ENCODE data around the gene UVSSA.
"Not testable (repeated sequence)": the region's sequence is repeated elsewhere in the genome, so short reads cannot be mapped to it uniquely, and the experiment has no call there.

Gene UVSSA

GRCh38 chr4:1366371-1367229 lies 19.6 kb downstream of the UVSSA start:
- no peak for DNase-seq

- no peak for DNase-seq
These were observed 20.4 kb downstream of the UVSSA start for GRCh38 chr4:1367230-1367935.

- DNase-seq = no peak
These were observed 20.9 kb downstream of the UVSSA start for GRCh38 chr4:1367936-1368289.

GRCh38 chr4:1368421-1369090 lies 21.5 kb downstream of the UVSSA start:
- peak; percentile 40 for DNase-seq

- DNase-seq = no peak
These were observed 22.1 kb downstream of the UVSSA start for GRCh38 chr4:1369091-1369450.

- no peak for DNase-seq
These were observed 22.6 kb downstream of the UVSSA start for GRCh38 chr4:1369479-1370079.

GRCh38 chr4:1370321-1371124 lies 23.5 kb downstream of the UVSSA start:
- DNase-seq = no peak

- DNase-seq = no peak
These were observed 24.5 kb downstream of the UVSSA start for GRCh38 chr4:1371176-1372165.

- not testable (repeated sequence) for DNase-seq
These were observed 25.6 kb downstream of the UVSSA start for GRCh38 chr4:1372576-1372975.

GRCh38 chr4:1373892-1374705 lies 27.1 kb downstream of the UVSSA start:
- no peak for DNase-seq

GRCh38 chr4:1374706-1375045 lies 27.7 kb downstream of the UVSSA start:
- DNase-seq = no peak

GRCh38 chr4:1375051-1375721 lies 28.2 kb downstream of the UVSSA start:
- DNase-seq = no peak

- no peak for DNase-seq
These were observed 28.8 kb downstream of the UVSSA start for GRCh38 chr4:1375761-1376322.

GRCh38 chr4:1376391-1376840 lies 29.4 kb downstream of the UVSSA start:
- no peak for DNase-seq

GRCh38 chr4:1376841-1377605 lies 30.0 kb downstream of the UVSSA start:
- no peak for DNase-seq

- no peak for DNase-seq
These were observed 30.7 kb downstream of the UVSSA start for GRCh38 chr4:1377606-1378261.

- DNase-seq = no peak
These were observed 31.7 kb downstream of the UVSSA start for GRCh38 chr4:1378559-1379231.

Data from 8988T (cell line).